ENCODE measurements around the gene FAM200A.
"Not testable (repeated sequence)": the region's sequence is repeated elsewhere in the genome, so short reads cannot be mapped to it uniquely, and the experiment has no call there.

FAM200A gene

GRCh38 chr7:99551767-99552463 lies at the start of gene FAM200A:
FAM200A (minus strand) TSS chr7:99552114; CDS start chr7:99548407, 3,707 bp downstream.
- peak; percentile 46 for DNase-seq

GRCh38 chr7:99599836-99600235 lies 47.9 kb upstream of the FAM200A start:
- no peak for DNase-seq

GRCh38 chr7:99597762-99598501 lies 46.0 kb upstream of the FAM200A start, which contains the start of gene TMEM225B:
TMEM225B (plus strand) TSS chr7:99598267; CDS start chr7:99604389, 6,122 bp downstream.
- no peak for DNase-seq

GRCh38 chr7:99596408-99596955 lies 44.6 kb upstream of the FAM200A start:
- no peak for DNase-seq

- DNase-seq = no peak
These were observed 43.2 kb upstream of the FAM200A start for GRCh38 chr7:99594948-99595745.

- DNase-seq = no peak
These were observed 37.0 kb upstream of the FAM200A start for GRCh38 chr7:99588868-99589267.

GRCh38 chr7:99580778-99581332 lies 28.9 kb upstream of the FAM200A start:
- not testable (repeated sequence) for DNase-seq

GRCh38 chr7:99579956-99580777 lies 28.3 kb upstream of the FAM200A start:
- DNase-seq = no peak

GRCh38 chr7:99579281-99579955 lies 27.5 kb upstream of the FAM200A start:
- no peak for DNase-seq

GRCh38 chr7:99576251-99576650 lies 24.3 kb upstream of the FAM200A start:
- DNase-seq = no peak

GRCh38 chr7:99573257-99573656 lies 21.3 kb upstream of the FAM200A start:
- no peak for DNase-seq

- DNase-seq = no peak
These were observed 19.9 kb upstream of the FAM200A start for GRCh38 chr7:99571768-99572167.

GRCh38 chr7:99568770-99569169 lies 16.9 kb upstream of the FAM200A start:
- DNase-seq = not testable (repeated sequence)

GRCh38 chr7:99563650-99564049 lies 11.7 kb upstream of the FAM200A start:
- no peak for DNase-seq

- no peak for DNase-seq
These were observed 10.9 kb upstream of the FAM200A start for GRCh38 chr7:99562832-99563231.

GRCh38 chr7:99562114-99562784 lies 10.3 kb upstream of the FAM200A start:
- no peak for DNase-seq

- DNase-seq = no peak
These were observed 9.8 kb upstream of the FAM200A start for GRCh38 chr7:99561737-99562051.

GRCh38 chr7:99560834-99561736 lies 9.2 kb upstream of the FAM200A start:
- no peak for DNase-seq

- no peak for DNase-seq
These were observed 7.4 kb upstream of the FAM200A start for GRCh38 chr7:99559175-99559915.

All from NCI-H187 treated with DMSO at 0.1 percent for 48 hours (cell line).